Pulmonary artery endothelial cell (primary cell): Measurements from ENCODE around the gene AKAP12. TPM values are rescaled to one million over a fixed set of nuclear protein-coding genes. Genes with fewer than 3 reads are reported as not detected.
A peak's percentile ranks its signal among the peaks of the same experiment; 100 is the strongest.
"Not testable (repeated sequence)": the region's sequence is repeated elsewhere in the genome, so short reads cannot be mapped to it uniquely, and the experiment has no call there.

Experiments
- DNase-seq: peaks from one replicate; pipeline ENCODE4 v3.0.0-alpha.2; 2011; ENCODE audit warnings: low read depth, low spot score
- total RNA-seq: library from RNA; depleted of rRNA; stranded (reverse); fragments of >200 nt; gene quantifications from 2 replicates; pipeline ENCODE4 v1.2.3, GENCODE V29; 2014

AKAP12 gene
- total RNA-seq, 1 donor from 2014 or later, result 309 TPM

- DNase-seq, result no peak
Measured at GRCh38 chr6:151379933-151380847, 140.4 kb downstream of the AKAP12 start.

- no peak for DNase-seq
Measured at GRCh38 chr6:151380848-151381205, 141.1 kb downstream of the AKAP12 start.

GRCh38 chr6:151381722-151382121, 142.0 kb downstream of the AKAP12 start:
- no peak for DNase-seq

GRCh38 chr6:151382631-151383030, 142.9 kb downstream of the AKAP12 start:
- not testable (repeated sequence) for DNase-seq

- DNase-seq, result no peak
Measured at GRCh38 chr6:151384151-151384550, 144.4 kb downstream of the AKAP12 start.

- no peak for DNase-seq
Measured at GRCh38 chr6:151385177-151385576, 145.4 kb downstream of the AKAP12 start.

DNA sequence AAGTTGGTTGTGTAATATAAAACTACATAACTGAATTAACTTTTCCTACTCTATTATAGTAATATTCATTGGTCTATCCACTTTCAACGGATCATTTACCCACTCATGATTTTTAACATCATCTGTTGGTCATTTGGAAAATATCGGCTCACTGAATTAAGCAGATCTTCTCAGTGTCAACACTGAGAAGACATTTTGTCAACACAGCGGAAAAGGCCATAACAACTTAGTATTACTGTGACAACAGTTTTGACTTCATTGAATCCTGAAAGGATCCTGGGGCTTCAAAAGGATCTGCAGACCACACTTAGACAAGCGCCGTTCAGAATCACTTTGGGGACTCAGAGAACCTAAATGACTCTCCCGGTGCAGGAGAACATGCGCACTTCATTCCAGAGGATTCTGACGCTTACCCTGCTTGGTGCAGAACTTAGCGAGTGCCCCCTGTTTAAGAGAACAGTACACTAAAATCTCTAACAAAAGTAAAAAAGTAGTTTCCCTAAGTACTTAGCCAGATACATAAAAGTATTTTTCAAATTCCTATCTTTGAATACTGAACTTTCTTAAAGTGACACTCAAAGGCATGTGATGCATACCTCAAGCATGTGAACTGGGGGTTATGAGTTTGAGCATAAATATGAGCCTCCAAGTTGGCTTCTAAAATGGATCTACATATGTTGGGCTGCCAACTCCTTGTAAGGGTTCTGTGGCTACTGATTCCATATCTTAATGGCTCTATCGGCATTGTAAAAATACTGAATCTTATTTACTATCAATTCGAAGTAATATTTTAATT, 147.6 kb downstream of the AKAP12 start:
- DNase-seq, result no peak

GRCh38 chr6:151388236-151388635, 148.5 kb downstream of the AKAP12 start:
- DNase-seq, result no peak

DNA sequence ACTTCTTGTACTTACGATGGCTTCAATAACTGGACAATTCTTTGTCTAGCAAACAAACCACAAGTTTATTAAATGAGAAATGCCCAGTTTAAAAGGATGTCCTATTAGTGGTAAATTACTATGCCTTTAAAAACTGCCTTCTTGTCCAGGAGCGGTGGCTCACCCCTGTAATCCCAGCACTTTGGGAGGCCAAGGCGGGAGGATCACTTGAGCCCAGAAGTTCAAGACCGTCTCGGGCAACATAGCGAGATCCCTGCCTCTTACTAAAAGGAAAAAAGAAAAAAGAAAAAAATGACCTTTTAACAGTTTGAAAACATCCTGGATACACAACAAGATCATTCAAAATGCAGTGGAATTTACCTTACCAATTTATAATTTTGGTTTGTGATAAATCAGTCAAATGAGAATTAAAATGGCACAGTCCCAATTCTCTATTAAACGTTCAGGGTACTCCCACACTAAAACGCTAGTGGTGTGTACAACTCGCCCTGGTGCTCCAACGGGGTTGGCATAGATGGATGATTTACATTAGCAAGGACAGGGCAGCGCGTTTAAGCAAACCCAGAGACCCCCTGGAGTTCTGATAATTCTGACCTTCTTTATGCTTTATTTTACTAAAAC, 149.3 kb downstream of the AKAP12 start:
- no peak for DNase-seq

GRCh38 chr6:151389618-151390275, 150.0 kb downstream of the AKAP12 start:
- no peak for DNase-seq

- peak; percentile 93 for DNase-seq
Measured at GRCh38 chr6:151390276-151390850, 150.6 kb downstream of the AKAP12 start.

DNA sequence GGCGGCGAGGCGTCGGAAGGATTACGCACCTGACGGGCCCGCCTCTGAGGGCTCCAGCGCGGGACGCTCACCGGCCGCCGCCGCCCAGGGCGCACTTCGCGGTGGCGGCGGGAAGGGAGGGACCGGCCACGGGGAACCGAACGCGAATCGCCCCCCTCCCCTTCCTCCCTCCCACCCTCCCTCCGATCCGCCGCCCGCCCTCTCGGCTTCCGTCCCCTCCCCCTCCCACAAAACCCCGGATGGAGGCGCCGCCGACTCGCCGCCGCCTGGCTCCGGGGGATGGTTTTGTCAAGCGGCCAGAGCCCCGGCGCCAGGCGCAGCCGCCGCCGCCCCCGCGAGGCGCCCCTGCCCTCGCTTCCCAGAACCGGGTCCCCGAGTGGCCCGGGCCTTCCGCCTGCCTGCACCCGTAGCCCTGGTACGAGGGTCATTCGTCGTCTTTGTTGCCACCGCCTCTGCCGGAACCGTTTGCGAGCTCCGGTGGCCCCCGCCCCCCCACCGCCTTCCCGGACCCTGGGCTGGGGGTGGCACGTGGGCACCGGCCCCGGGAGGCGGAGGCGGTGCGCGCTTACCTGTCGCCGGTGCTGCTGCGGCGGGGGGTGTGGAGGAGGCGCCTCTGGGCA, 151.2 kb downstream of the AKAP12 start:
- no peak for DNase-seq

GRCh38 chr6:151391471-151392413, 152.0 kb downstream of the AKAP12 start, which contains the start of gene ZBTB2:
Gene ZBTB2, minus strand, starts transcription at chr6:151391559. Its CDS starts 17,922 bp downstream, at chr6:151373637.
- DNase-seq, result no peak

- no peak for DNase-seq
Measured at GRCh38 chr6:151392427-151392826, 152.7 kb downstream of the AKAP12 start.

- DNase-seq, result no peak
Measured at GRCh38 chr6:151393410-151393809, 153.6 kb downstream of the AKAP12 start.

- DNase-seq, result no peak
Measured at GRCh38 chr6:151399679-151400078, 159.9 kb downstream of the AKAP12 start.

DNA sequence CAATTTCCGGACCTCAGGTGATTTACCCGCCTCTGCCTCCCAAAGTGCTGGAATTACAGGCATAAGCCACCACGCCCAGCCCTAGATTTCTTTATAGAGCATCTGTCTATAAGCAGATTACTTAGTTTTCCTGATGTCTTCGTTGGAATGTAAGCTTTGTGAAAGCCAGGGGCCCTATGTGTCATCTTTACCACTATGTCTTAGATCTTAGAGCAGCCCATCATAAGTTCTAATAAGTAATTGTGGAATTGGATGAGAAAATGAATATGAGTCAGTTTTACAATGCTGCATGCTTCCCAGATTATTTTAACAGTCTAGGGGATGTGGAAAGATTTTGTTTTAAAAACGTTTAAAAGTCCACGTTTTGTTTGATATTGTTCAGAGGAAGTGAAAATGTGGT, 160.7 kb downstream of the AKAP12 start:
- DNase-seq, result no peak

- no peak for DNase-seq
Measured at GRCh38 chr6:151402228-151402627, 162.5 kb downstream of the AKAP12 start.

DNA sequence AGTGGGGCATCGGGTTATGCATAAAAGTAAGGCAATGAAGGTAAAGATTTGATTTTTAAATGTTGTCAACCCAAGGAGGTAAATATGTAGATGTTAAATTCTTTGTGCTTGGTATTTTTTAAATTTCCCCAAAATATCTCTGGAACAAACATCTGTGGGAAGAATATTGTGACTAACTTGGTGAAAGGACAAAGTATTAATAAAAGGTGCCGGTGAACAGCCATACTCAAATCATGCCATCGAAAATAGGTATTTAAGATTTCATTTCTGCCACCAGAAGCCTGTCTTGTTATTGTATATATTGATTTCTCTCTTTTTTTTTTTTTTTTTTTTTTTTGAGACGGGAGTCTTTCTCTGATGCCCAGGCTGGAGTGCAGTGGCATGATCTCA, 164.1 kb downstream of the AKAP12 start:
- no peak for DNase-seq
